HTR-8/SVneo (cell line): Measurements from ENCODE around the gene IFT88.

ENCODE experiments used
- DNase-seq: peaks from one replicate; pipeline ENCODE4 v3.0.0; 2011; ENCODE audit warnings: low spot score, mixed read lengths; ENCODE audit not compliant: insufficient read length
- FAIRE-seq: peaks from 2 replicates; lab custom pipeline; 2011; peaks lifted over from hg19 to GRCh38; lab: Jason Lieb, UNC

Gene IFT88

DNA sequence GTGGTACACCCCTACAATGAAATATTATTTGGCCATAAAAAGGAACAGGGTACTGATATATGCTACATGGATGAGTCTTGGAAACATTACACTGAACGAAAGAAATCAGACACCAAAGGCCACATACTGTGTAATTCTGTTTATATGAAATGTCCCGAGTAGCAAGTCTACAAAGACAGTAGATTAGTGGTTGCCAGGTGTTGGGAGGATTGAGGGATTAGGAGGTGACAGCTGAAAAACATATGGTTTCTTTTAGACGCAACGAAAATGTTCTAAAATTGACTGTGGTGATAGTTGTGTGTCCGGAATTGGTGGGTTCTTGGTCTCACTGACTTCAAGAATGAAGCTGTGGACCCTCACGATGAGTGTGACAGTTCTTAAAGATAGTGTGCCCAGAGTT lies 171.7 kb downstream of the IFT88 start:
- FAIRE-seq (no peak), DNase-seq (no peak)

DNA sequence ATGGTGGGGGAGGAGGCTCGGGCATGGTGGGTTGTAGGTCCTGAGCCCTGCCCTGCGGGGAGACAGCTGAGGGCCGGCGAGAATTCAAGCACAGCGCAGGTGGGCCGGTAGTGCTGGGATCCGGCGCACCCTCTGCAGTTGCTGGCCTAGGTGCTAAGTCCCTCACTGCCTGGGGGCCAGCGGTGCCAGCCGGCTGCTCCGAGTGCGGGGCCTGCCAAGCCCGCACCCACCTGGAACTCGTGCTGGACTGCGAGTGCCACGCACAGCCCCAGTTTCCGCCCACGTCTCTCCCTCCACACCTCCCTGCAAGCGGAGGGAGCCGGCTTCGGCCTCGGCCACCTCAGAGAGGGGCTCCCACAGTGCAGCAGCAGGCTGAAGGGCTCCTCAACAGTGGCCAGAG lies 173.1 kb downstream of the IFT88 start:
- FAIRE-seq: no peak
- DNase-seq: no peak
